Activated CD8-positive, alpha-beta T cell treated with anti-CD3 and anti-CD28 coated beads for 36 hours (primary cell): ENCODE measurements around the gene RBM38. TPM values are rescaled to one million over a fixed set of nuclear protein-coding genes. Genes with fewer than 3 reads are reported as not detected.

Source experiments
- ATAC-seq: fragments of 200-7000 bp; cut with Tn5 transposase; one replicate; pipeline ENCODE4 v1.10.0; 2021; ENCODE audit warnings: mild to moderate bottlenecking, moderate library complexity
- CTCF ChIA-PET: fragments of 350-600 bp; sonication (Branson Sonifier 250); formaldehyde crosslinking; loops from one replicate; lab custom pipeline; 2021; ENCODE audit warnings: antibody characterized with exemption; lab: Charles Lee
- POLR2A ChIA-PET: fragments of 350-600 bp; sonication (Branson Sonifier 250); formaldehyde crosslinking; loops from one replicate; lab custom pipeline; 2021; ENCODE audit warnings: antibody characterized with exemption; lab: Charles Lee
- DNase-seq: peaks from one replicate; pipeline ENCODE4 v3.0.0-alpha.2; 2020
- H3K27ac Mint-ChIP-seq: one replicate; pipeline ENCODE4 v1.8.0; 2021; ENCODE audit warnings: mild to moderate bottlenecking, mixed read lengths
- H3K27me3 Mint-ChIP-seq: one replicate; pipeline ENCODE4 v1.8.0; 2021; ENCODE audit warnings: mixed read lengths
- H3K36me3 Mint-ChIP-seq: one replicate; pipeline ENCODE4 v1.8.0; 2021; ENCODE audit warnings: low read depth, mixed read lengths
- H3K4me1 Mint-ChIP-seq: one replicate; pipeline ENCODE4 v1.8.0; 2021; ENCODE audit warnings: low read depth, mixed read lengths
- H3K4me3 Mint-ChIP-seq: one replicate; pipeline ENCODE4 v1.8.0; 2021; ENCODE audit warnings: mild to moderate bottlenecking, moderate library complexity, mixed read lengths
- H3K9me3 Mint-ChIP-seq: one replicate; pipeline ENCODE4 v1.8.0; 2021; ENCODE audit warnings: mixed read lengths
- CTCF ChIP-seq: fragments of 200-600 bp; IDR thresholded peaks from one replicate; pipeline ENCODE4 v1.8.0; 2022; ENCODE audit warnings: antibody characterized with exemption, mild to moderate bottlenecking
- intact Hi-C: fragments of 100-400 bp; cut with micrococcal nuclease; formaldehyde crosslinking; loops from one replicate; pipeline ENCODE4 v1.10.0; 2022
- total RNA-seq, 2 experiments: library from RNA; stranded (reverse); gene quantifications; one replicate each; pipeline ENCODE4 v1.2.3, GENCODE V29; 2021

RBM38 gene
- total RNA-seq = 100 to 1,000 TPM; 114 to 116 TPM

DNA sequence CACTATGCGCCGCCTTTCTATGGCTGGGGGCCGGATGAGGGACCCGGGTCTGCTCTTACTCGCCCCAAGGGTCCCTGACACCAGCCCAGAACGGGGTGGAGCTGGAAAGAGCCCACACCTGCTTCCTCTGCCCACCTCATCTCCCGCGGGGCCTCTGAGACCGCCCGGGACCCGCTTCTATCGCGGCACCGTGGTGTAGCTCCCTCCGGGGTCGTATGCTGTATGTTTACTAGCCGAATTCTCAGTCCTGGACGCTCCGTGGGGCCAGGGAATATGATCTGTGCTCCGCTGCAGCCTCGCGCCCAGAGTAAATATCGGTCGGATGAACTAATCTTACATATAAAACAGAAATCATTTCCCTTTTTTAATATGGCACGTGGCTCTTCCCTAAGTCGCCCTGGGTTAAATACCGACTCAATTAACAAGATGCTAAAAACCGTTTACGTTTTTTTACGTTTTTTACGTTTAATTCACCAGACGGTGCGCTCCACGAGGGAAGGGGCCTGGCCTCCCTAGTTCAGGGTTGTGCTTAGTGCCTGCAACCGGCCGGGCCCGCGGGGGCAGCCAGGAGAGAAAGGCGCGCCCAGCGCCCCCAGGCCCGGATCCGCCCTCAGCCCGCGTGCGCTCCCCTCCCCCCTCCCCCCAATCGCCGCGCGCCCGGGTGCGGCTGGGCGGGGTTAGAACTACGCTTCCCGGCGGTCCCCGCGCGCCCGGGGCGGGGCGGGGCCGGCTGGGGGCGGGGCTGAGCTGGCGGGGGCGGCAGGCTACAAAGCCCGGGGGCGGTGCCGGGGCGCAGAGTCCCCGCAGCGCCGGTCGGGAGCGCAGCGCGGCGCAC, at the start of gene RBM38:
TSS of gene RBM38 (plus strand) at position 793 of the 835 bp plus-strand sequence. CDS start 186 bp downstream, outside the sequence.
- ATAC-seq (peak; percentile 61), DNase-seq (peak; percentile 82)
- CTCF ChIA-PET = interaction anchor here (0.6 to 2.9 kb wide), 9 partner anchors 8 to 236 kb away, joined by 3 to 12 read pairs (median 5); no protein-coding TSS in a partner anchor
- H3K27me3 Mint-ChIP-seq = no peaks in the 10 kb centered on the region
- no peaks in the 10 kb centered on the region for H3K9me3 Mint-ChIP-seq
- no peak for TF ChIP-seq CTCF
- peak within 1 kb of the TSS; percentile 99 for H3K27ac Mint-ChIP-seq
- peaks cover 31% of the 10 kb centered on the region for H3K4me1 Mint-ChIP-seq
- H3K4me3 Mint-ChIP-seq = peak within 1 kb of the TSS; percentile 84
- intact Hi-C loops = no loop called here
- peaks cover 38% of the 10 kb centered on the region for H3K36me3 Mint-ChIP-seq
- POLR2A ChIA-PET = interaction anchor here (0.6 to 7.0 kb wide), 20 partner anchors 9 to 239 kb away, joined by 3 to 88 read pairs (median 4); partner anchors contain the start of genes RAE1 and ZBP1

- no peaks in the 10 kb centered on the region for H3K4me1 Mint-ChIP-seq
- DNase-seq (no peak), ATAC-seq (no peak)
- no peak overlapping the region for H3K4me3 Mint-ChIP-seq
- H3K27ac Mint-ChIP-seq = no peak overlapping the region
- POLR2A ChIA-PET = no interaction called here
- CTCF ChIA-PET = interaction anchor here (0.9 to 1.4 kb wide), 3 partner anchors 9 to 251 kb away, joined by 3 to 4 read pairs (median 4); no protein-coding TSS in a partner anchor
- TF ChIP-seq CTCF = no peak
- H3K9me3 Mint-ChIP-seq = no peaks in the 10 kb centered on the region
- intact Hi-C loops = no loop called here
- peaks cover 8% of the 10 kb centered on the region for H3K27me3 Mint-ChIP-seq
- H3K36me3 Mint-ChIP-seq = no peaks in the 10 kb centered on the region
Measured at GRCh38 chr20:57341663-57342062, 49.5 kb upstream of the RBM38 start.

- H3K27ac Mint-ChIP-seq = no peak overlapping the region
Measured at GRCh38 chr20:57342829-57343228, 48.4 kb upstream of the RBM38 start.

DNA sequence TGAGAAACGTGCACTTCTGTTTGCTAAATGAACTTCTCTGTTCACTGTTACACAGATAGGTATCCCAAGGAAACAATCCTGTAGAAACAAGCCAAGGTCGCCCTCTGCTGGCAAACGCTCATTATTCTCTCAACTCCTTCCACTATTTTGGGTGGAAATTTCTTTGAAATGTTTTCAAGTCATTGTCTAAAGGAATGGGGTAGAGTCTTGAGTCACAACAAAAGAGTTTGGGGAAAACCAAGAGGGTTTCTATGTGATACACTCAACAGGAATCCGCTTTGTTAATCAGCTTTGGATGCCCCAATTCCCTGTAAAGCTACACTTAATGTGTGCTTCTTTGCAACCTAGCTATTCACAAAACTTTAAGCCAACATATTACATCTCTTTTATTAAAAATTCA, 44.7 kb upstream of the RBM38 start:
- no peaks in the 10 kb centered on the region for H3K9me3 Mint-ChIP-seq
- intact Hi-C loops = loop anchor here (2.0 kb wide), 1 partner anchor 256 kb away; no protein-coding TSS in a partner anchor
- peaks cover 4% of the 10 kb centered on the region for H3K4me1 Mint-ChIP-seq
- H3K27me3 Mint-ChIP-seq = peaks cover 3% of the 10 kb centered on the region
- DNase-seq (peak; percentile 87), ATAC-seq (peak; percentile 43)
- no peak overlapping the region for H3K27ac Mint-ChIP-seq
- TF ChIP-seq CTCF = peak; percentile 83
- CTCF ChIA-PET = interaction anchor here (0.8 to 5.6 kb wide), 21 partner anchors 9 to 796 kb away, joined by 3 to 42 read pairs (median 4); no protein-coding TSS in a partner anchor
- no peaks in the 10 kb centered on the region for H3K36me3 Mint-ChIP-seq
- POLR2A ChIA-PET = interaction anchor here (0.9 kb wide), 1 partner anchor 104 kb away, joined by 3 read pairs; no protein-coding TSS in a partner anchor
- no peak overlapping the region for H3K4me3 Mint-ChIP-seq

More at GRCh38 chr20:57342829-57343228, 48.4 kb upstream of the RBM38 start:
- no peaks in the 10 kb centered on the region for H3K4me1 Mint-ChIP-seq
- intact Hi-C loops = no loop called here
- ChIA-PET POLR2A (no interaction called here), CTCF (interaction anchor here (0.9 to 1.0 kb wide), 3 partner anchors 10 to 253 kb away, joined by 3 to 5 read pairs (median 4); no protein-coding TSS in a partner anchor)
- TF ChIP-seq CTCF = no peak
- ATAC-seq (no peak), DNase-seq (no peak)
- no peaks in the 10 kb centered on the region for H3K36me3 Mint-ChIP-seq
- no peaks in the 10 kb centered on the region for H3K9me3 Mint-ChIP-seq
- peaks cover 7% of the 10 kb centered on the region for H3K27me3 Mint-ChIP-seq
- H3K4me3 Mint-ChIP-seq = no peak overlapping the region
